GM23338 (cell line): Measurements from ENCODE around the gene MED12L. TPM values are rescaled to one million over a fixed set of nuclear protein-coding genes. Genes with fewer than 3 reads are reported as not detected.

Experiments used
- ATAC-seq: fragments of 200-7000 bp; cut with Tn5 transposase; 3 replicates; pipeline ENCODE4 v1.9.1; 2020
- DNase-seq: peaks from one replicate; pipeline ENCODE4 v3.0.0-alpha.2; 2015; ENCODE audit warnings: low spot score
- H2AFZ ChIP-seq: fragments of 200-600 bp; sonication (generic); 2 replicates; pipeline ENCODE4 v1.8.0; 2016; ENCODE audit warnings: antibody characterized with exemption, mild to moderate bottlenecking, moderate library complexity
- H3F3A ChIP-seq: fragments of 200-600 bp; sonication (generic); replicated peaks from 2 replicates; pipeline ENCODE4 v1.8.0; 2017; ENCODE audit warnings: antibody characterized with exemption, mixed run types, low read depth
- H3K27ac ChIP-seq: fragments of 200-600 bp; sonication (generic); 2 replicates; pipeline ENCODE4 v1.6.1; 2016; ENCODE audit warnings: low read depth
- H3K27me3 ChIP-seq: fragments of 200-600 bp; sonication (generic); 2 replicates; pipeline ENCODE4 v1.8.0; 2016; ENCODE audit warnings: mild to moderate bottlenecking, mixed run types, moderate library complexity; ENCODE audit not compliant: insufficient read depth
- H3K36me3 ChIP-seq: fragments of 200-600 bp; sonication (generic); 2 replicates; pipeline ENCODE4 v1.8.0; 2016; ENCODE audit warnings: mild to moderate bottlenecking; ENCODE audit not compliant: insufficient read depth
- H3K4me1 ChIP-seq: fragments of 200-600 bp; sonication (generic); 2 replicates; pipeline ENCODE4 v1.8.0; 2016; ENCODE audit warnings: mild to moderate bottlenecking, moderate library complexity; ENCODE audit not compliant: insufficient read depth
- H3K4me2 ChIP-seq: fragments of 200-600 bp; sonication (generic); 2 replicates; pipeline ENCODE4 v1.7.1; 2017; ENCODE audit warnings: mixed run types
- H3K4me3 ChIP-seq: fragments of 200-600 bp; sonication (generic); 2 replicates; pipeline ENCODE4 v1.6.1; 2016; ENCODE audit warnings: mixed run types
- H3K79me2 ChIP-seq: fragments of 200-600 bp; sonication (generic); replicated peaks from 2 replicates; pipeline ENCODE4 v1.8.0; 2017; ENCODE audit warnings: mild to moderate bottlenecking; ENCODE audit not compliant: insufficient read depth
- H3K9me2 ChIP-seq: fragments of 200-600 bp; sonication (generic); 2 replicates; pipeline ENCODE4 v1.8.0; 2017; ENCODE audit not compliant: insufficient read depth
- H4K20me1 ChIP-seq: fragments of 200-600 bp; sonication (generic); replicated peaks from 2 replicates; pipeline ENCODE4 v1.8.0; 2017; ENCODE audit warnings: mild to moderate bottlenecking; ENCODE audit not compliant: insufficient read depth
- H3K27ac Mint-ChIP-seq: 2 replicates; pipeline ENCODE4 v1.8.0; 2020; ENCODE audit warnings: inconsistent platforms, mild to moderate bottlenecking, moderate library complexity, mixed read lengths
- H3K27me3 Mint-ChIP-seq: 3 replicates; pipeline ENCODE4 v1.8.0; 2022; ENCODE audit warnings: low read depth, mild to moderate bottlenecking, moderate library complexity, mixed read lengths, inconsistent platforms; ENCODE audit not compliant: insufficient read depth, poor library complexity
- H3K36me3 Mint-ChIP-seq: 3 replicates; pipeline ENCODE4 v1.8.0; 2021; ENCODE audit warnings: low read depth, mild to moderate bottlenecking, inconsistent platforms, moderate library complexity, mixed read lengths
- H3K4me1 Mint-ChIP-seq: 3 replicates; pipeline ENCODE4 v1.8.0; 2020; ENCODE audit warnings: mild to moderate bottlenecking, inconsistent platforms, mixed read lengths
- H3K4me3 Mint-ChIP-seq: 3 replicates; pipeline ENCODE4 v1.8.0; 2021; ENCODE audit warnings: moderate library complexity, mild to moderate bottlenecking, inconsistent platforms, mixed read lengths
- H3K9me3 Mint-ChIP-seq: 3 replicates; pipeline ENCODE4 v1.8.0; 2020; ENCODE audit warnings: moderate library complexity, mild to moderate bottlenecking, inconsistent platforms, mixed read lengths
- EZH2 ChIP-seq: fragments of 200-600 bp; sonication (generic); IDR thresholded peaks from one replicate; pipeline ENCODE4 v1.8.0; 2017; ENCODE audit warnings: antibody characterized with exemption, mild to moderate bottlenecking, low read depth; ENCODE audit not compliant: unreplicated experiment
- POLR2AphosphoS5 ChIP-seq: IDR thresholded peaks from 2 replicates; pipeline ENCODE4 v1.6.1; 2016; ENCODE audit warnings: antibody characterized with exemption, low read depth
- polyA plus RNA-seq: library from polyadenylated mRNA; unstranded; fragments of >200 nt; fragmentation: Nextera tagmentation; extraction: Ambion mirVana; gene quantifications from 2 replicates; pipeline ENCODE4 v1.2.1, GENCODE V29; 2016
- total RNA-seq: library from RNA; depleted of rRNA; stranded (reverse); fragments of >200 nt; shearing (Covaris generic); gene quantifications from 2 replicates; pipeline ENCODE4 v1.2.3, GENCODE V29; 2014
- TF ChIP-seq, protein P1 (sequence below): fragments of 250-450 bp; sonication (Bioruptor Pico); IDR thresholded peaks from 2 replicates; pipeline ENCODE4 v1.5.0; 2020; ENCODE audit warnings: mild to moderate bottlenecking, moderate library complexity
- TF ChIP-seq, protein P2 (sequence below), 2 experiments: fragments of 200-600 bp in 1 of 2; sonication (generic) in 1 of 2; conservative IDR thresholded peaks; 2 replicates each; pipeline versions ENCODE4 v1.5.1 to v1.6.1; 2016 to 2017; ENCODE audit warnings: antibody characterized with exemption in 2 of 2, low read depth in 2 of 2, mild to moderate bottlenecking in 2 of 2, moderate library complexity in 1 of 2

The MED12L gene
- total and polyA plus RNA-seq, 2 experiments from 2014 or later = 5.7 to 25.0 TPM

DNA sequence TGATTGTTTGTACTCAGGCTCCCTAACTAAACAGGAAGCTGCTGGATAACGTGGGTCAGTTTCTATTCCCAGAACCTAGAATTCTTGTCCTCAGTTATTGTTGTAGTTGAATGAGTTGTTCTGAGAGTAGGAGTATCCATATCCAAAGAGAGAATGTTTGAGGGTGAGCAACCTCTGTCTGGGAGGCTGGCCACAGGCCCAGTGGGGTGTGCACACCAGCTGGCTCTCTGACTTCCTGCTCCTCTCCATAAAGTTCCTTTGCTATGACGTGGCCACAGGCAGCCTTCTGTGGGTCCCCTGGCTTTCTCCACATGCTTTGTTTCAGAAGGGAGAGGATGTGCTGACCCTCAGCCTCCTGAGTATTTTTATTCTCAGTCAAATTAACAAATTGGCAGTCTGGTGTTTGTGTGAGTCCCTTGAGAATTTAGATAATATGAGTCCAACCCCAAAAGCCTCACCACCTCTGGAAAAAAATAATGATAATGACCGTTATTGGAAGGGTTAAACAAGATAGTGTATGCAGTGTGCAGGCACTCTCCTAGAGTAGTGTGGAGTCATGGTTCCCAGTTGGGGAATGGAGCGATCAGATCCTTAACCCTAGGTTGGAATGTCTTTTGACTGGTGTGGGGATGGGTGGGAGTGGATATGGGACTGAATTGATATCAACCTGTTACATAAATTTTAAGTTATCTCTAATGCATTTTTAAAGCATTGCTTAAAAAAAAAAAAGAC, 47.6 kb upstream of the MED12L start (continued):
- TF ChIP-seq, protein P1, sequence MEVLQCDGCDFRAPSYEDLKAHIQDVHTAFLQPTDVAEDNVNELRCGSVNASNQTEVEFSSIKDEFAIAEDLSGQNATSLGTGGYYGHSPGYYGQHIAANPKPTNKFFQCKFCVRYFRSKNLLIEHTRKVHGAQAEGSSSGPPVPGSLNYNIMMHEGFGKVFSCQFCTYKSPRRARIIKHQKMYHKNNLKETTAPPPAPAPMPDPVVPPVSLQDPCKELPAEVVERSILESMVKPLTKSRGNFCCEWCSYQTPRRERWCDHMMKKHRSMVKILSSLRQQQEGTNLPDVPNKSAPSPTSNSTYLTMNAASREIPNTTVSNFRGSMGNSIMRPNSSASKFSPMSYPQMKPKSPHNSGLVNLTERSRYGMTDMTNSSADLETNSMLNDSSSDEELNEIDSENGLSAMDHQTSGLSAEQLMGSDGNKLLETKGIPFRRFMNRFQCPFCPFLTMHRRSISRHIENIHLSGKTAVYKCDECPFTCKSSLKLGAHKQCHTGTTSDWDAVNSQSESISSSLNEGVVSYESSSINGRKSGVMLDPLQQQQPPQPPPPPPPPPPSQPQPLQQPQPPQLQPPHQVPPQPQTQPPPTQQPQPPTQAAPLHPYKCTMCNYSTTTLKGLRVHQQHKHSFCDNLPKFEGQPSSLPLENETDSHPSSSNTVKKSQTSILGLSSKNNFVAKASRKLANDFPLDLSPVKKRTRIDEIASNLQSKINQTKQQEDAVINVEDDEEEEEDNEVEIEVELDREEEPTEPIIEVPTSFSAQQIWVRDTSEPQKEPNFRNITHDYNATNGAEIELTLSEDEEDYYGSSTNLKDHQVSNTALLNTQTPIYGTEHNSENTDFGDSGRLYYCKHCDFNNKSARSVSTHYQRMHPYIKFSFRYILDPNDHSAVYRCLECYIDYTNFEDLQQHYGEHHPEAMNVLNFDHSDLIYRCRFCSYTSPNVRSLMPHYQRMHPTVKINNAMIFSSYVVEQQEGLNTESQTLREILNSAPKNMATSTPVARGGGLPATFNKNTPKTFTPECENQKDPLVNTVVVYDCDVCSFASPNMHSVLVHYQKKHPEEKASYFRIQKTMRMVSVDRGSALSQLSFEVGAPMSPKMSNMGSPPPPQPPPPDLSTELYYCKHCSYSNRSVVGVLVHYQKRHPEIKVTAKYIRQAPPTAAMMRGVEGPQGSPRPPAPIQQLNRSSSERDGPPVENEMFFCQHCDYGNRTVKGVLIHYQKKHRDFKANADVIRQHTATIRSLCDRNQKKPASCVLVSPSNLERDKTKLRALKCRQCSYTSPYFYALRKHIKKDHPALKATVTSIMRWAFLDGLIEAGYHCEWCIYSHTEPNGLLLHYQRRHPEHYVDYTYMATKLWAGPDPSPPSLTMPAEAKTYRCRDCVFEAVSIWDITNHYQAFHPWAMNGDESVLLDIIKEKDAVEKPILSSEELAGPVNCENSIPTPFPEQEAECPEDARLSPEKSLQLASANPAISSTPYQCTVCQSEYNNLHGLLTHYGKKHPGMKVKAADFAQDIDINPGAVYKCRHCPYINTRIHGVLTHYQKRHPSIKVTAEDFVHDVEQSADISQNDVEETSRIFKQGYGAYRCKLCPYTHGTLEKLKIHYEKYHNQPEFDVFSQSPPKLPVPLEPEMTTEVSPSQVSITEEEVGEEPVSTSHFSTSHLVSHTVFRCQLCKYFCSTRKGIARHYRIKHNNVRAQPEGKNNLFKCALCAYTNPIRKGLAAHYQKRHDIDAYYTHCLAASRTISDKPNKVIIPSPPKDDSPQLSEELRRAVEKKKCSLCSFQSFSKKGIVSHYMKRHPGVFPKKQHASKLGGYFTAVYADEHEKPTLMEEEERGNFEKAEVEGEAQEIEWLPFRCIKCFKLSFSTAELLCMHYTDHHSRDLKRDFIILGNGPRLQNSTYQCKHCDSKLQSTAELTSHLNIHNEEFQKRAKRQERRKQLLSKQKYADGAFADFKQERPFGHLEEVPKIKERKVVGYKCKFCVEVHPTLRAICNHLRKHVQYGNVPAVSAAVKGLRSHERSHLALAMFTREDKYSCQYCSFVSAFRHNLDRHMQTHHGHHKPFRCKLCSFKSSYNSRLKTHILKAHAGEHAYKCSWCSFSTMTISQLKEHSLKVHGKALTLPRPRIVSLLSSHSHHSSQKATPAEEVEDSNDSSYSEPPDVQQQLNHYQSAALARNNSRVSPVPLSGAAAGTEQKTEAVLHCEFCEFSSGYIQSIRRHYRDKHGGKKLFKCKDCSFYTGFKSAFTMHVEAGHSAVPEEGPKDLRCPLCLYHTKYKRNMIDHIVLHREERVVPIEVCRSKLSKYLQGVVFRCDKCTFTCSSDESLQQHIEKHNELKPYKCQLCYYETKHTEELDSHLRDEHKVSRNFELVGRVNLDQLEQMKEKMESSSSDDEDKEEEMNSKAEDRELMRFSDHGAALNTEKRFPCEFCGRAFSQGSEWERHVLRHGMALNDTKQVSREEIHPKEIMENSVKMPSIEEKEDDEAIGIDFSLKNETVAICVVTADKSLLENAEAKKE (CRISPR knock-in tag) = no peak
- TF ChIP-seq POLR2AphosphoS5 = no peak
- TF ChIP-seq, protein P2, sequence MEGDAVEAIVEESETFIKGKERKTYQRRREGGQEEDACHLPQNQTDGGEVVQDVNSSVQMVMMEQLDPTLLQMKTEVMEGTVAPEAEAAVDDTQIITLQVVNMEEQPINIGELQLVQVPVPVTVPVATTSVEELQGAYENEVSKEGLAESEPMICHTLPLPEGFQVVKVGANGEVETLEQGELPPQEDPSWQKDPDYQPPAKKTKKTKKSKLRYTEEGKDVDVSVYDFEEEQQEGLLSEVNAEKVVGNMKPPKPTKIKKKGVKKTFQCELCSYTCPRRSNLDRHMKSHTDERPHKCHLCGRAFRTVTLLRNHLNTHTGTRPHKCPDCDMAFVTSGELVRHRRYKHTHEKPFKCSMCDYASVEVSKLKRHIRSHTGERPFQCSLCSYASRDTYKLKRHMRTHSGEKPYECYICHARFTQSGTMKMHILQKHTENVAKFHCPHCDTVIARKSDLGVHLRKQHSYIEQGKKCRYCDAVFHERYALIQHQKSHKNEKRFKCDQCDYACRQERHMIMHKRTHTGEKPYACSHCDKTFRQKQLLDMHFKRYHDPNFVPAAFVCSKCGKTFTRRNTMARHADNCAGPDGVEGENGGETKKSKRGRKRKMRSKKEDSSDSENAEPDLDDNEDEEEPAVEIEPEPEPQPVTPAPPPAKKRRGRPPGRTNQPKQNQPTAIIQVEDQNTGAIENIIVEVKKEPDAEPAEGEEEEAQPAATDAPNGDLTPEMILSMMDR (conservative IDR thresholded peaks at IDR 0.05; ENCODE audit: low read depth in 2 of 2) = no peak

DNA sequence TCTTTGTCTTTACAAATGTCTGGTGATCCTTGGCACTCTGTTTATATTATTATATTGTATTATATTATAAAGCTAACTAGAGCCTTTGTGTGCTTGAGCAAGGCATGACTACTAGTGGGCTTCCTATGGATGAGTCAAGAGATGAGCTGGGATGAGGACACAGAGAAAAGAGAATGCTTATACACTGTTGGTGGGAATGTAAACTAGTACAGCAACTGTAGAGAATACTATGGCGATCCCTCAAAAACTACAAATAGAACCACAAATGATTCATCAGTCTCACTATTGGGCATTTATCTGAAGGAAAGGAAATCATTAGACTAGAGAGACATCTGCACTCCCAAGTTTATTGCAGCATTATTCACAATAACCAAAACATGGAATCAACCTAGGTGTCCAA, 40.8 kb upstream of the MED12L start:
- no peak overlapping the region for H3K4me3 ChIP-seq
- Mint-ChIP-seq H3K36me3 (no peaks in the 10 kb centered on the region), H3K27me3 (peaks cover 1% of the 10 kb centered on the region), H3K4me3 (no peak overlapping the region), H3K9me3 (no peaks in the 10 kb centered on the region), H3K27ac (no peak overlapping the region), H3K4me1 (no peaks in the 10 kb centered on the region; the same call in 2 of the 3 replicates)
- ATAC-seq (no peak), DNase-seq (no peak)
- H4K20me1 ChIP-seq = no peaks in the 10 kb centered on the region
- no peak overlapping the region for H3K27ac ChIP-seq
- H3K4me1 ChIP-seq = no peaks in the 10 kb centered on the region
- H3K79me2 ChIP-seq = no peaks in the 10 kb centered on the region
- H3K9me2 ChIP-seq = peaks cover 7% of the 10 kb centered on the region
- no peaks in the 10 kb centered on the region for H3K27me3 ChIP-seq
- H2AFZ ChIP-seq = no peak overlapping the region
- H3F3A ChIP-seq = no peaks in the 10 kb centered on the region
- TF ChIP-seq EZH2 = no peak
- H3K4me2 ChIP-seq = no peak overlapping the region
- no peaks in the 10 kb centered on the region for H3K36me3 ChIP-seq
